Body of pancreas (tissue), 4 donors: ENCODE results near the gene RNU6-1. TPM values are rescaled to one million over a fixed set of nuclear protein-coding genes. Genes with fewer than 3 reads are reported as not detected.

Experiments used
- ATAC-seq: fragments of 150-250 bp; one replicate; pipeline ENCODE4 v1.9.1; 2016
- DNase-seq, 4 donors: peaks; one replicate each; pipeline ENCODE4 v3.0.0-alpha.2; 2019
- H3K27ac ChIP-seq, 4 donors: fragments of 200-600 bp; sonication (generic); 1 replicate in 3 of 4; 2 replicates in 1 of 4; pipeline versions ENCODE4 v1.5.1 to v1.6.1; 2016 to 2019; ENCODE audit warnings: mild to moderate bottlenecking in 1 of 4, mixed read lengths in 1 of 4, moderate library complexity in 1 of 4
- H3K27me3 ChIP-seq, 2 donors: fragments of 200-600 bp; sonication (generic); one replicate each; pipeline ENCODE4 v1.6.0; 2016; ENCODE audit warnings: mild to moderate bottlenecking in 1 of 2
- H3K36me3 ChIP-seq, 2 donors: fragments of 200-600 bp; sonication (generic); replicated peaks in 1 of 2; 2 replicates each; pipeline ENCODE4 v1.5.1; 2016; ENCODE audit warnings: low read depth in 2 of 2; ENCODE audit not compliant: insufficient read depth in 1 of 2
- H3K4me1 ChIP-seq: fragments of 200-600 bp; sonication (generic); one replicate; pipeline ENCODE4 v1.6.0; 2016
- H3K4me3 ChIP-seq, 2 donors: fragments of 200-600 bp; sonication (generic); 1 replicate in 1 of 2; 2 replicates in 1 of 2; pipeline ENCODE4 v1.5.1; 2016 to 2019
- H3K9me3 ChIP-seq, 3 donors: fragments of 200-600 bp; sonication (generic); 1 replicate in 2 of 3; 2 replicates in 1 of 3; pipeline ENCODE4 v1.5.1; 2016
- POLR2A ChIP-seq, 3 donors: fragments of 450-650 bp; IDR thresholded peaks; one replicate each; pipeline ENCODE4 v1.6.1; 2016; ENCODE audit warnings: antibody characterized with exemption in 3 of 3, mild to moderate bottlenecking in 2 of 3
- WGBS, 2 donors: methylation state at CpG; one replicate each; pipeline ENCODE4 v1.1.5; 2017; 5-methylcytosine and 5-hydroxymethylcytosine counted together
- intact Hi-C: fragments of 100-400 bp; cut with DNase I; formaldehyde crosslinking; loops from one replicate; pipeline ENCODE4 v1.15.1; 2023
- total RNA-seq, 2 donors: library from RNA; depleted of rRNA; stranded (reverse); fragments of >200 nt; gene quantifications; one replicate each; pipeline ENCODE4 v1.1.0, GENCODE V29; 2016
- TF ChIP-seq, protein P1 (sequence below), 7 experiments: fragments of 450-650 bp in 4 of 7; fragments of 200-600 bp in 3 of 7; sonication (generic) in 3 of 7; IDR thresholded peaks; one replicate each; pipeline ENCODE4 v1.5.1; 2016 to 2019; ENCODE audit warnings: antibody characterized with exemption in 7 of 7

Gene RNU6-1
- not detected for total RNA-seq

DNA sequence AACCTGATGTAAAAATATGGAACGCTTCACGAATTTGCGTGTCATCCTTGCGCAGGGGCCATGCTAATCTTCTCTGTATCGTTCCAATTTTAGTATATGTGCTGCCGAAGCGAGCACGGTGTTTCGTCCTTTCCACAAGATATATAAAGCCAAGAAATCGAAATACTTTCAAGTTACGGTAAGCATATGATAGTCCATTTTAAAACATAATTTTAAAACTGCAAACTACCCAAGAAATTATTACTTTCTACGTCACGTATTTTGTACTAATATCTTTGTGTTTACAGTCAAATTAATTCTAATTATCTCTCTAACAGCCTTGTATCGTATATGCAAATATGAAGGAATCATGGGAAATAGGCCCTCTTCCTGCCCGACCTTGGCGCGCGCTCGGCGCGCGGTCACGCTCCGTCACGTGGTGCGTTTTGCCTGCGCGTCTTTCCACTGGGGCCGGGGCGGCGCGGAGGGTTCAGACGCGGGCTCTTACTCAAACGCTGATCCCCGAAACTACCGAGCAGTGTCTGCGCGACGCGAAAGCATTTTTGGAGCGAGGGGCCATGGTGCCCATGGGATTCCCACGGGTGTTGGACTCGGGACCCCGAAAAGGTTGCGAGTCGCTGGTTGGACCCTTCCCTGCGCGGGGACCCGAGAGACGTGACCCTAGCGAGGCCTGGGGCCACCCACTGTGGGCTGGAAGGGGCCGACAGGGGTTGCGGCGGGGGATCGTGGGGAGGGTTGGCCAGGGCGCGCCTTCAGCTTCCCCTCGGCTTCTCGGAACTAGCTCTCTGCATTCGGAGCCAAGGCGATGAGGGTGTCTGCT lies at the start of gene RNU6-1:
TSS of gene RNU6-1 (minus strand) at position 117 of the 820 bp plus-strand sequence.
- Histone ChIP-seq H3K36me3 (no peaks in the 10 kb centered on the region), H3K27ac (peak within 1 kb of the TSS; percentile 96 to 98 (median 97)), H3K27me3 (peaks cover 0 to 10% of the 10 kb centered on the region in 2 donors), H3K4me3 (peak within 1 kb of the TSS; percentile 59 to 94), H3K9me3 (no peaks in the 10 kb centered on the region), H3K4me1 (peaks cover 32% of the 10 kb centered on the region)
- ATAC-seq, result peak; percentile 91
- WGBS, 2 donors, result 1% methylated on average over 59 to 62 of the region's 62 CpGs
- peak; percentile 64 to 90 (median 89) for TF ChIP-seq POLR2A (IDR thresholded peaks at IDR 0.05)
- TF ChIP-seq, protein P1, sequence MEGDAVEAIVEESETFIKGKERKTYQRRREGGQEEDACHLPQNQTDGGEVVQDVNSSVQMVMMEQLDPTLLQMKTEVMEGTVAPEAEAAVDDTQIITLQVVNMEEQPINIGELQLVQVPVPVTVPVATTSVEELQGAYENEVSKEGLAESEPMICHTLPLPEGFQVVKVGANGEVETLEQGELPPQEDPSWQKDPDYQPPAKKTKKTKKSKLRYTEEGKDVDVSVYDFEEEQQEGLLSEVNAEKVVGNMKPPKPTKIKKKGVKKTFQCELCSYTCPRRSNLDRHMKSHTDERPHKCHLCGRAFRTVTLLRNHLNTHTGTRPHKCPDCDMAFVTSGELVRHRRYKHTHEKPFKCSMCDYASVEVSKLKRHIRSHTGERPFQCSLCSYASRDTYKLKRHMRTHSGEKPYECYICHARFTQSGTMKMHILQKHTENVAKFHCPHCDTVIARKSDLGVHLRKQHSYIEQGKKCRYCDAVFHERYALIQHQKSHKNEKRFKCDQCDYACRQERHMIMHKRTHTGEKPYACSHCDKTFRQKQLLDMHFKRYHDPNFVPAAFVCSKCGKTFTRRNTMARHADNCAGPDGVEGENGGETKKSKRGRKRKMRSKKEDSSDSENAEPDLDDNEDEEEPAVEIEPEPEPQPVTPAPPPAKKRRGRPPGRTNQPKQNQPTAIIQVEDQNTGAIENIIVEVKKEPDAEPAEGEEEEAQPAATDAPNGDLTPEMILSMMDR (IDR thresholded peaks at IDR 0.05), result no peak
- DNase-seq, result peak; percentile 92 to 95 (median 93)
- intact Hi-C loops, result loop anchor here (10.0 kb wide), 1 partner anchor 885 kb away; no protein-coding TSS in a partner anchor

DNA sequence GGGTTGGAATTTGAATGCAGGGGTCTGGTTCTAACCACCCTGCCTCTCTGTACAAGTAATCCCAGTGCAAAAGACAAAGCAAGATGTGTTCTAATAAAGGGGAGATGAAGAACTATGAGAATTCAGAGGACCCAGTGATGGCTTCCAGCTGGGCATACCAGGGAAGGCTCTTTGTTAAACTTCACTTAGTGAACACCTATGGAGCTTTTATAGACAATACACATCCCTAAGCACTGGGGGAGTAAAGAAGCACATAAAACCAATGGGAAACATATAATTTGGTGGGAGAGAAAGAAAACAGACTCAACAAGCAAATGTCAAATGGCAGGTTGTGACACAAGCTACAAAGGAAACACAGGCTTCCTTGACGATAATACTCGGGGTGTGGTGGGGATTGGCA lies 47.9 kb upstream of the RNU6-1 start:
- Histone ChIP-seq H3K4me3 (no peak overlapping the region), H3K27ac (no peak overlapping the region), H3K27me3 (no peaks in the 10 kb centered on the region), H3K9me3 (no peaks in the 10 kb centered on the region), H3K4me1 (peaks cover 19% of the 10 kb centered on the region), H3K36me3 (no peaks in the 10 kb centered on the region)
- 93 to 100% methylated on average over 2 of the region's 2 CpGs for WGBS, 2 donors
- intact Hi-C loops, result no loop called here
- ATAC-seq (no peak), DNase-seq (no peak)
- TF ChIP-seq, protein P1 (IDR thresholded peaks at IDR 0.05), result no peak
- TF ChIP-seq POLR2A (IDR thresholded peaks at IDR 0.05), result no peak

- DNase-seq (no peak), ATAC-seq (no peak)
- H3K27ac ChIP-seq, result no peak overlapping the region
- H3K9me3 ChIP-seq, result no peaks in the 10 kb centered on the region
- no peaks in the 10 kb centered on the region for H3K27me3 ChIP-seq
- TF ChIP-seq POLR2A (IDR thresholded peaks at IDR 0.05), result no peak
- TF ChIP-seq, protein P1 (IDR thresholded peaks at IDR 0.05), result no peak
- H3K4me1 ChIP-seq, result peaks cover 14% of the 10 kb centered on the region
- intact Hi-C loops, result no loop called here
- H3K4me3 ChIP-seq, result no peak overlapping the region
- H3K36me3 ChIP-seq, result no peaks in the 10 kb centered on the region
Measured at GRCh38 chr15:67885861-67886260, 46.0 kb upstream of the RNU6-1 start.

DNA sequence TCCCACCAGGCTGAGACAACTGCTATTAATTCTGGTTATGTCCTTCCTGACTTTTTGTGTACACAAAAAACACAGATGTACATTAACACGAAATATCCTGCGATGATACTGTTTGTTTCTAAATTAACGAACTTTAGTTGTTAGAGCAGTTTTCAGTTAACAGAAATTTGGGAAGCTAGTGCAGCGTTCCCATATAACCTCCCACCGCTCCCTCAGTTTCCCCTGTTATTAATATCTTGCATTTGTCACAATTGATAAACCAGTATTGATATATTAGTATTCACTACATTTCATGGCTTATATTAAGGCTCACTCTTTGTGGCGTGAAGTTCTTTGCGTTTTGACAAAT lies 45.3 kb upstream of the RNU6-1 start:
- no peak for ATAC-seq
- Histone ChIP-seq H3K4me3 (no peak overlapping the region), H3K4me1 (peaks cover 14% of the 10 kb centered on the region), H3K27ac (peak overlapping the region; percentile 51 to 87 (median 76)), H3K36me3 (no peaks in the 10 kb centered on the region), H3K9me3 (no peaks in the 10 kb centered on the region), H3K27me3 (no peaks in the 10 kb centered on the region)
- DNase-seq, result no peak
- intact Hi-C loops, result no loop called here
- no peak for TF ChIP-seq POLR2A (IDR thresholded peaks at IDR 0.05)
- TF ChIP-seq, protein P1 (IDR thresholded peaks at IDR 0.05), result no peak
- 53 to 60% methylated on average over 7 of the region's 7 CpGs for WGBS, 2 donors
